Testis (tissue), 3 donors: Measurements from ENCODE around the gene MYO1E. TPM values are rescaled to one million over a fixed set of nuclear protein-coding genes. Genes with fewer than 3 reads are reported as not detected.

Experiments used
- DNase-seq: peaks from one replicate; pipeline ENCODE4 v3.0.0-alpha.2; 2019
- H3K27ac ChIP-seq, 2 donors: fragments of 200-600 bp; sonication (generic); one replicate each; pipeline ENCODE4 v1.5.1; 2019
- H3K27me3 ChIP-seq: fragments of 200-600 bp; sonication (generic); one replicate; pipeline ENCODE4 v1.5.1; 2019
- H3K36me3 ChIP-seq: fragments of 200-600 bp; sonication (generic); one replicate; pipeline ENCODE4 v1.5.1; 2017; ENCODE audit warnings: low read depth; ENCODE audit errors: missing control alignments
- H3K4me1 ChIP-seq: fragments of 200-600 bp; sonication (generic); one replicate; pipeline ENCODE4 v1.5.1; 2019
- H3K4me3 ChIP-seq, 2 donors: fragments of 200-600 bp; sonication (generic); one replicate each; pipeline ENCODE4 v1.5.1; 2017 to 2019
- H3K9me3 ChIP-seq: fragments of 200-600 bp; sonication (generic); one replicate; pipeline ENCODE4 v1.5.1; 2017
- CTCF ChIP-seq, 3 experiments: fragments of 450-650 bp in 2 of 3; fragments of 200-600 bp in 1 of 3; sonication (generic) in 1 of 3; IDR thresholded peaks; one replicate each; pipeline ENCODE4 v1.5.1; 2016 to 2019; ENCODE audit warnings: antibody characterized with exemption in 3 of 3, mild to moderate bottlenecking in 2 of 3, moderate library complexity in 1 of 3
- POLR2A ChIP-seq: fragments of 450-650 bp; IDR thresholded peaks from one replicate; pipeline ENCODE4 v1.6.1; 2017; ENCODE audit warnings: antibody characterized with exemption, mild to moderate bottlenecking, moderate library complexity
- WGBS, 2 donors: methylation state at CpG; one replicate each; pipeline ENCODE4 v1.1.5; 2018; 5-methylcytosine and 5-hydroxymethylcytosine counted together
- intact Hi-C: fragments of 100-400 bp; cut with DNase I; formaldehyde crosslinking; loops from one replicate; pipeline ENCODE4 v1.15.1; 2023; ENCODE audit warnings: low total_unique reads
- polyA plus RNA-seq: library from polyadenylated mRNA; stranded (reverse); fragments of 350-450 nt; fragmentation: Illumina TruSeq; extraction: RNeasy Lipid Tissue Mini Kit (QIAGEN cat#74804); gene quantifications from one replicate; pipeline ENCODE4 v1.2.3, GENCODE V29; 2014; ENCODE audit warnings: low read depth, low replicate concordance; ENCODE audit not compliant: insufficient read depth
- total RNA-seq, 2 donors: library from RNA; depleted of rRNA; stranded (reverse); fragments of >200 nt; gene quantifications; one replicate each; pipeline ENCODE4 v1.2.3, GENCODE V29; 2016

MYO1E gene
- total and polyA plus RNA-seq, 3 donors from 2014 or later: 14.3 to 23.4 (median 22.5) TPM

DNA sequence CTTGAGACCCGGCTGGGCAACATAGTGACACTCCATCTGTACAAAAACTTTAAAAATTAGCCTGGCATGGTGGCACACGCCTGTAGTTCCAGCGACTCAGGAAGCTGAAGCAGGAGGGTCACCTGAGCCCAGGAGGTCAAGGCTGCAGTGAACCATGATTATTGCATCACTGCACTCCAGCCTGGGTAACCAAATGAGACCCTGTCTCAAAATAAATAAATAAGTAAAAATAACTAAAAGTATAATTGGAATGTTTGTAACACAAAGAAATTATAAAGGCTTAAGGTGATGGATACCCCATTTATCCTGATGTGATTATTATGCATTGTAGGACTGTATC is 38.6 kb downstream of the MYO1E start:
- 91 to 92% methylated on average over 3 of the region's 3 CpGs for WGBS, 2 donors
- TF ChIP-seq POLR2A (no peak), CTCF (IDR thresholded peaks at IDR 0.05) (no peak)
- Histone ChIP-seq H3K36me3 (no peaks in the 10 kb centered on the region), H3K27me3 (no peaks in the 10 kb centered on the region), H3K27ac (no peak overlapping the region), H3K4me3 (no peak overlapping the region), H3K9me3 (no peaks in the 10 kb centered on the region), H3K4me1 (peaks cover 8% of the 10 kb centered on the region)
- intact Hi-C loops: no loop called here
- no peak for DNase-seq

- Histone ChIP-seq H3K4me1 (peaks cover 8% of the 10 kb centered on the region), H3K36me3 (no peaks in the 10 kb centered on the region), H3K9me3 (no peaks in the 10 kb centered on the region), H3K4me3 (no peak overlapping the region), H3K27me3 (no peaks in the 10 kb centered on the region), H3K27ac (no peak overlapping the region)
- intact Hi-C loops: no loop called here
- TF ChIP-seq CTCF (IDR thresholded peaks at IDR 0.05) (no peak), POLR2A (no peak)
- 92 to 96% methylated on average over 6 of the region's 6 CpGs for WGBS, 2 donors
- DNase-seq: no peak
Observed at GRCh38 chr15:59333401-59334075, 39.1 kb downstream of the MYO1E start.

DNA sequence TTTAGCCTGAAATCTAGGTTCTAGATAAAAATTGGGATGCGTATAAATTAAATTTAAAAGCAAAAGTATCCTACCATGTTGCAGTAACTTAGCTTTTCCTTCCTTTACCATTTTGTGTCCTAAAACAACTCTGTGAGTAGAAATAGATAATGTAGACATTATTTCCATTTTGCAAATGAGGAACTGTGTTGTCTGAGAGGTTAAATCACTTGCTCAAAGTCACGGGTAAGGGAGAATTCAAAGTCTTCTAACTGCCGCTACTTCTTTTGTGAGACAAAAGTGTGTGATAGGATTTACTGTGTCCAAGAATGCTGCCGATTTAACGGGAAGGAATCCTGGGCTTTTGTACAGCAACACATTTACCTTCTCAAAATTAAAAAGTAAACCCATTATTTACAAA is 40.7 kb downstream of the MYO1E start:
- Histone ChIP-seq H3K4me1 (peaks cover 8% of the 10 kb centered on the region), H3K4me3 (no peak overlapping the region), H3K27me3 (no peaks in the 10 kb centered on the region), H3K9me3 (no peaks in the 10 kb centered on the region), H3K27ac (no peak overlapping the region), H3K36me3 (no peaks in the 10 kb centered on the region)
- intact Hi-C loops: no loop called here
- no peak for TF ChIP-seq POLR2A
- no peak for TF ChIP-seq CTCF (IDR thresholded peaks at IDR 0.05)
- 87 to 92% methylated on average over 5 of the region's 5 CpGs for WGBS, 2 donors
- DNase-seq: no peak

DNA sequence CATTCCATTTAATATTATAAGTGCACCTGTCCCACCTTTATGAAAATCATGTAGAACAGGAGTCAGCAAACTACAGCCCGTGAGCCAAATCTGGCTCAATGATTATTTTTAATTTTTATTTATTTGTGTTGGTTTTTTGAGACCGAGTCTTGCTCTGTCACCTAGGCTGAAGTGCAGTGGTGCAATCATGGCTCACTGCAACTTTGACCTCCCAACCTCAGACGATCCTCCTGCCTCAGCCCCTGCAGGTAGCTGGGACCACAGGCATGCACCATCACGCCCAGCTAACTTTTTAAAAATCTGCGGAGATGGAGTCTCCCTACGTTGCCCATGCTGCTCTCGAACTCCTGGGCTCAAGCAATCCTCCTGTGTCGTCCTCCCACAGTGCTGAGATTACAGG is 42.0 kb downstream of the MYO1E start:
- intact Hi-C loops: no loop called here
- peaks cover 8% of the 10 kb centered on the region for H3K4me1 ChIP-seq
- no peak overlapping the region for H3K4me3 ChIP-seq
- TF ChIP-seq POLR2A: no peak
- no peak for TF ChIP-seq CTCF (IDR thresholded peaks at IDR 0.05)
- 87 to 88% methylated on average over 8 of the region's 8 CpGs for WGBS, 2 donors
- no peak overlapping the region for H3K27ac ChIP-seq
- no peaks in the 10 kb centered on the region for H3K9me3 ChIP-seq
- H3K36me3 ChIP-seq: no peaks in the 10 kb centered on the region
- H3K27me3 ChIP-seq: no peaks in the 10 kb centered on the region
- DNase-seq: no peak
